Left ventricle myocardium inferior (tissue), 1 donor: ENCODE data around the gene CMIP. TPM values are rescaled to one million over a fixed set of nuclear protein-coding genes. Genes with fewer than 3 reads are reported as not detected.

Experiments
- DNase-seq: peaks from one replicate; pipeline ENCODE4 v3.0.0-alpha.2; 2020
- H3K27ac ChIP-seq: fragments of 200-600 bp; replicated peaks from 2 replicates; pipeline ENCODE4 v1.8.0; 2021
- H3K27me3 ChIP-seq: fragments of 200-600 bp; 2 replicates; pipeline ENCODE4 v1.8.0; 2021; ENCODE audit warnings: low read depth
- H3K36me3 ChIP-seq: fragments of 200-600 bp; 2 replicates; pipeline ENCODE4 v1.8.0; 2021
- H3K4me1 ChIP-seq: fragments of 200-600 bp; 2 replicates; pipeline ENCODE4 v1.8.0; 2021
- H3K4me3 ChIP-seq: fragments of 200-600 bp; 2 replicates; pipeline ENCODE4 v1.8.0; 2021; ENCODE audit warnings: mild to moderate bottlenecking, moderate library complexity
- H3K9me3 ChIP-seq: fragments of 200-600 bp; replicated peaks from 2 replicates; pipeline ENCODE4 v1.8.0; 2021
- intact Hi-C: fragments of 100-400 bp; cut with micrococcal nuclease; formaldehyde crosslinking; loops from one replicate; pipeline ENCODE4 v1.11.0; 2022
- total RNA-seq: library from RNA; stranded (reverse); fragmentation: NEBNext Ultra II Directional; extraction: Animal tissue kit (Norgen Biotek cat#: 25700); gene quantifications from one replicate; pipeline ENCODE4 v1.2.1, GENCODE V29; 2021
- TF ChIP-seq, protein P1 (sequence below): fragments of 200-600 bp; IDR thresholded peaks from 2 replicates; pipeline ENCODE4 v1.8.0; 2021; ENCODE audit warnings: antibody characterized with exemption, mild to moderate bottlenecking, borderline replicate concordance
- donor health status: DM: no; HTN: yes; CAD: no; lungs with severe emphysema.

The CMIP gene
- total RNA-seq, 1 donor from 2014 or later, result 11.2 TPM

DNA sequence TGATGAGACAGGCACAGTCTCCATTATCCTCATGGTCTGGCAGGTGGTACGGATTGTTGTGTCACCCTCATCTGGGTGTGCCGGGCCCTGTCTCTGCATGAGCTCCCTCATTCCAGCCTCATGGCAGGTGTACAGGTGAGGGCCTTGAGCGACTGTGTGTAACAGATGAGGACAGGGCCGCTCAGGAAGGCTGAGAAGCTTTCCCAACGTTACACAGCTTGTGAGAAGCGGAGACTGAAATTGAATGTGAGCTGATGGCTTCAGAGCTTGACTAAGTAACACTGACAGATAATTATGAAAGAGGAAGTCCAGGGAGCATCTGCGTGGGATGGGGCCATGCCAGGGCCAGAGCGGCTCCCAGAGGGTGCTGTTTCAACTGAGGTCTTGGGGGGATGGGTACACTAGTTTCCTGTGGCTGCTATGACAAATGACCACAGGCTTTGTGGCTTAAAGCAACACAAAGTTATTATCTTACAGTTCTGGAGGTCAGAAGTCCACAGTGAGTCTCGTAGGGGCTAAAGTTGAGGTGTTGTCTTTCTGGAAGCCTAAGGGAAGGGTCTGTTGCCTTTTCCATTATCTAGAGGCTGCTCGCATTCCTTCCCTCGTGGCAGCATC, 36.7 kb downstream of the CMIP start:
- H3K4me1 ChIP-seq, result peaks cover 71% of the 10 kb centered on the region
- H3K27ac ChIP-seq, result peak overlapping the region; percentile 56
- no peak overlapping the region for H3K4me3 ChIP-seq
- intact Hi-C loops, result no loop called here
- H3K9me3 ChIP-seq, result no peaks in the 10 kb centered on the region
- TF ChIP-seq, protein P1, sequence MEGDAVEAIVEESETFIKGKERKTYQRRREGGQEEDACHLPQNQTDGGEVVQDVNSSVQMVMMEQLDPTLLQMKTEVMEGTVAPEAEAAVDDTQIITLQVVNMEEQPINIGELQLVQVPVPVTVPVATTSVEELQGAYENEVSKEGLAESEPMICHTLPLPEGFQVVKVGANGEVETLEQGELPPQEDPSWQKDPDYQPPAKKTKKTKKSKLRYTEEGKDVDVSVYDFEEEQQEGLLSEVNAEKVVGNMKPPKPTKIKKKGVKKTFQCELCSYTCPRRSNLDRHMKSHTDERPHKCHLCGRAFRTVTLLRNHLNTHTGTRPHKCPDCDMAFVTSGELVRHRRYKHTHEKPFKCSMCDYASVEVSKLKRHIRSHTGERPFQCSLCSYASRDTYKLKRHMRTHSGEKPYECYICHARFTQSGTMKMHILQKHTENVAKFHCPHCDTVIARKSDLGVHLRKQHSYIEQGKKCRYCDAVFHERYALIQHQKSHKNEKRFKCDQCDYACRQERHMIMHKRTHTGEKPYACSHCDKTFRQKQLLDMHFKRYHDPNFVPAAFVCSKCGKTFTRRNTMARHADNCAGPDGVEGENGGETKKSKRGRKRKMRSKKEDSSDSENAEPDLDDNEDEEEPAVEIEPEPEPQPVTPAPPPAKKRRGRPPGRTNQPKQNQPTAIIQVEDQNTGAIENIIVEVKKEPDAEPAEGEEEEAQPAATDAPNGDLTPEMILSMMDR, result no peak
- no peaks in the 10 kb centered on the region for H3K27me3 ChIP-seq
- no peak for DNase-seq
- H3K36me3 ChIP-seq, result no peaks in the 10 kb centered on the region

DNA sequence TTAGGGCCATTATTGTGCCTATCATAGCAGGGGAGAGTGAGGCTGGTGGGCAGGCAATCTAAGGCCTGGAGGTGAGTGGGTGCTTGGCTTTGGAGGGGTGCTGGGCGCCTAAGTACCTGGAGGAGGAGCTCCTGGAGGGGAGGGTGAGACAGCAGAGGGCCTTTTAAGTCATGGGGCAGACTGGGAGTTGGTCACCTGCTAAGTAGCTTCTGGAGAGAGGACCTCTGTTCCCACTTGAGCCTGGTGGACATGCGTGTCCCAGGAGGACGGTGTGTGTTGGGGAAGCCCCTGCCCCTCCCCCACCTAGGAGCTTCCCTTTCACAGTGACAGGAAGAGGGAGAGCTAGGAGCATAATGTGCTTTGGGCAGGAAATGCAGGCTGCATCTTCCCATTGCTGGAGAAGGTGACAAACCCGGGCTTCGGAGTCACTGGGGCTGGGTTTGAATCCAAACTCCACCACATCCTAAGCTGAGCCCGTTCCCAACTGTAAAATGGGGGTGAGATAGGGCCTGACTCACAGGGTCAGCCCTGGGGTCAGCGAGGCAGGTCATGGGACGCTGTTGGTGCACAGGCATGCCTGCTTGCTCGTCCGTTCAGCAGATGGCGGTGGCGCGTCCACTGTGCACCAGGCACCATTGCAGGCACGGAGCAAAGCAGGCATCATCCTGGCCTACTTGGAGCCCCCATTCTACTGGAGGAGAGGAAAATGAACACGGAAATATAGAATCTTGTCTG, 37.9 kb downstream of the CMIP start:
- no peak for DNase-seq
- Histone ChIP-seq H3K9me3 (no peaks in the 10 kb centered on the region), H3K27me3 (no peaks in the 10 kb centered on the region), H3K36me3 (no peaks in the 10 kb centered on the region), H3K27ac (peak overlapping the region; percentile 56), H3K4me3 (no peak overlapping the region), H3K4me1 (peaks cover 69% of the 10 kb centered on the region)
- intact Hi-C loops, result no loop called here
- TF ChIP-seq, protein P1, result no peak

DNA sequence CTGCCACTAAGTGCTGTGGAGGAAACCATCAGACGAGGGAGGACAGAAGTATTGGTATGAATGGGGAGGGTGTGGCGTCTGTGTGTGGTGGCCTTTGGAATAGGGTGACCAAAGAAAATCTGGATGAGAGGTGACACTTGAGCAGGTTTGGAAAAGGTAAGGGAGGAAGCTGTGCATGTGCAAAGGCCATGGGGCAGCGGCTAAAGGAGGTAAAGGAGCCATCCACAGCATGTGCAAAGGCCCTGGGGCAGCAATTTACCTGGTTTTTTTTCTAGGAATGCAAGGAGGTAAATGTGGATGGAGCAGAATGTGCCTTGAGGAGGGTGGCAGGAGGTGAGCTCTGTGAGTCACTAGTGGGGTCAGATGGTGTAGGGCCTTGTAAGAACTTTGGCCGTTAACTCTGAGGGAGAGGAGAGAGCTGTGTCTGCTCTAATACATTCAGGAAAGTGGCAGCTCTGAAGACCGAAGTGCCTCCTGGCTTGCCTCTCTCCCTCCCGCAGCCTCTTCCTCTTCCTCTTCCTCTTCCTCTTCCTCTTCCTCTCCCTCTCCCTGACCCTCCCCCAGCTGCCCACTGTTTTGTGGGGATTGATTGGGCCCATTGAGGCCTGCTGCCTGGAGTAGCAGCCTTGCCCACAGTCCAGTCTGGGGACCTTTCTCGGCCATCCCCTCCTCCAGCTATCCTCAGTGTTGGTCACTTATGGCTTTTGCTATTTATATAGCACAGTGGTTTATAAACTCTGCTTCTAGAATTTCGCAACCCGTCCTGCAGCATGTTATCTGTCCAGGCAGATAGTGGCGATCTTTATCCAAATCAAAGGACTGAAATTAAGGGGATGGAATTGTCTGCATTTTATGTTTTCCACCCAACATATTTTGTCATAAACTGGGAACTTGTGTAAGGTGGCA, 38.7 kb downstream of the CMIP start:
- H3K4me1 ChIP-seq, result peaks cover 61% of the 10 kb centered on the region
- H3K27ac ChIP-seq, result peak overlapping the region; percentile 56
- no peaks in the 10 kb centered on the region for H3K36me3 ChIP-seq
- peak; percentile 7 for DNase-seq
- no peaks in the 10 kb centered on the region for H3K27me3 ChIP-seq
- no peaks in the 10 kb centered on the region for H3K9me3 ChIP-seq
- TF ChIP-seq, protein P1, result no peak
- no peak overlapping the region for H3K4me3 ChIP-seq
- intact Hi-C loops, result no loop called here

DNA sequence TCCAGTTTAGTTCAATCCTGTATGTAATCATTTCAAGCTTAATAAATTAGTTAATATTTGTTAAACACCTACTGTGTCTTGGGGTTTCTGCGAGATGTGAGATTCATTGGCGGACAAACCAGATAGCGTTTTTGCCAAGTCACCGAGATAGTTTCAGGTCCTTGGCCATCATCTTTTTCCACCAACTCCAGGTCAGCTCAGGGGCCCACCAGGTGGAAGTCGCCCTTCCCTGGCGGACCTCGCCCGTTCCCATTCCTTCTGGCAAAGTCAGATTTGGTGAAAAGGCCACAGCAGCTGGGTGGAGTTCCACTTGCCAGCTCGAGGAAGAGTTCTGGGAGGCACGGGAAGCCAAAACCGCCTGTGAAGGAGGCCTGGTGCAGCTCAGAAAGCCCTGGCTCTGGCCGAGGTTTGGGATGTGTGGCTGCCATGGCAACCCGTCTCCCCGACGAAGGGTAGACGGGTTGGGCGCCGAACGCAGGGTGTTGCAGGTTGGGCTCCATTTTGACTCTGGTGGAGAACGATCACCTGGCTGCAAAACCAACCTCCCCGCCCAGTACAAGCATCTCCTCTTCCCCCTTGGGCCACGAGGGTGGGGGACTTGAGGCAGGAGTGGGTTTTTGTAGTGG, 39.5 kb downstream of the CMIP start:
- no peak overlapping the region for H3K4me3 ChIP-seq
- TF ChIP-seq, protein P1, result no peak
- no peak for DNase-seq
- peaks cover 59% of the 10 kb centered on the region for H3K4me1 ChIP-seq
- H3K36me3 ChIP-seq, result no peaks in the 10 kb centered on the region
- intact Hi-C loops, result no loop called here
- H3K27me3 ChIP-seq, result no peaks in the 10 kb centered on the region
- H3K27ac ChIP-seq, result no peak overlapping the region
- H3K9me3 ChIP-seq, result no peaks in the 10 kb centered on the region
